GM23338 (cell line): Measurements from ENCODE around the gene LANCL1.
"Not testable (repeated sequence)": the region's sequence is repeated elsewhere in the genome, so short reads cannot be mapped to it uniquely, and the experiment has no call there.

Experiments
- CREB1 ChIP-seq: fragments of 250-450 bp; sonication (Bioruptor Pico); IDR thresholded peaks from 2 replicates; pipeline ENCODE4 v1.5.0; 2020; ENCODE audit warnings: low read depth, mild to moderate bottlenecking, moderate library complexity
- EZH2 ChIP-seq: fragments of 200-600 bp; sonication (generic); IDR thresholded peaks from one replicate; pipeline ENCODE4 v1.8.0; 2017; ENCODE audit warnings: antibody characterized with exemption, mild to moderate bottlenecking, low read depth; ENCODE audit not compliant: unreplicated experiment
- EZH2phosphoT487 ChIP-seq: fragments of 200-600 bp; sonication (generic); IDR thresholded peaks from one replicate; pipeline ENCODE4 v1.8.1; 2018; ENCODE audit warnings: antibody characterized with exemption; ENCODE audit not compliant: unreplicated experiment
- JUNB ChIP-seq: IDR thresholded peaks from one replicate; pipeline ENCODE4 v1.6.1; 2016; ENCODE audit warnings: antibody characterized with exemption; ENCODE audit not compliant: unreplicated experiment
- POLR2AphosphoS5 ChIP-seq: IDR thresholded peaks from 2 replicates; pipeline ENCODE4 v1.6.1; 2016; ENCODE audit warnings: antibody characterized with exemption, low read depth
- STAT1 ChIP-seq: IDR thresholded peaks from one replicate; pipeline ENCODE4 v1.6.1; 2016; ENCODE audit warnings: antibody characterized with exemption; ENCODE audit not compliant: unreplicated experiment
- ZNF331 ChIP-seq: fragments of 250-450 bp; sonication (Bioruptor Pico); IDR thresholded peaks from 2 replicates; pipeline ENCODE4 v1.5.0; 2020; ENCODE audit warnings: low read depth, mild to moderate bottlenecking, moderate library complexity
- TF ChIP-seq, protein P1 (sequence below), 2 experiments: fragments of 200-600 bp in 1 of 2; sonication (generic) in 1 of 2; conservative IDR thresholded peaks; 2 replicates each; pipeline versions ENCODE4 v1.5.1 to v1.6.1; 2016 to 2017; ENCODE audit warnings: antibody characterized with exemption in 2 of 2, low read depth in 2 of 2, mild to moderate bottlenecking in 2 of 2, moderate library complexity in 1 of 2
- TF ChIP-seq, protein P2 (sequence below): IDR thresholded peaks from one replicate; pipeline ENCODE4 v1.6.1; 2018; ENCODE audit warnings: antibody characterized with exemption; ENCODE audit not compliant: unreplicated experiment
- TF ChIP-seq, protein P3 (sequence below): IDR thresholded peaks from 2 replicates; pipeline ENCODE4 v1.6.1; 2016; ENCODE audit warnings: antibody characterized with exemption

DNA sequence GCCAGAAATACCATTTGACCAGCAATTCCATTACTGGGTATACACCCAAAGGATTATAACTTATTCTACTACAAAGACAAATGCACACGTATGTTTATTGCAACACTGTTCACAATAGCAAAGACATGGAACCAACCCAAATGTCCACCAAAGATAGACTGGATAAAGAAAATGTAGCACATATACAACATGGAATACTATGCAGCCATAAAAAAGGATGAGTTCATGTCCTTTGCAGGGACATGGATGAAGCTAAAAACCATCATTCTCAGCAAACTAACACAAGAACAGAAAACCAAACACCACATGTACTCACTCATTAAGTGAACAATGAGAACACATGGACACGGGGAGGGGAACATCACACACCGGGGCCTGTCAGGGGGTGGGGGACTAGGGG, 25.6 kb downstream of the LANCL1 start:
- TF ChIP-seq, protein P1, sequence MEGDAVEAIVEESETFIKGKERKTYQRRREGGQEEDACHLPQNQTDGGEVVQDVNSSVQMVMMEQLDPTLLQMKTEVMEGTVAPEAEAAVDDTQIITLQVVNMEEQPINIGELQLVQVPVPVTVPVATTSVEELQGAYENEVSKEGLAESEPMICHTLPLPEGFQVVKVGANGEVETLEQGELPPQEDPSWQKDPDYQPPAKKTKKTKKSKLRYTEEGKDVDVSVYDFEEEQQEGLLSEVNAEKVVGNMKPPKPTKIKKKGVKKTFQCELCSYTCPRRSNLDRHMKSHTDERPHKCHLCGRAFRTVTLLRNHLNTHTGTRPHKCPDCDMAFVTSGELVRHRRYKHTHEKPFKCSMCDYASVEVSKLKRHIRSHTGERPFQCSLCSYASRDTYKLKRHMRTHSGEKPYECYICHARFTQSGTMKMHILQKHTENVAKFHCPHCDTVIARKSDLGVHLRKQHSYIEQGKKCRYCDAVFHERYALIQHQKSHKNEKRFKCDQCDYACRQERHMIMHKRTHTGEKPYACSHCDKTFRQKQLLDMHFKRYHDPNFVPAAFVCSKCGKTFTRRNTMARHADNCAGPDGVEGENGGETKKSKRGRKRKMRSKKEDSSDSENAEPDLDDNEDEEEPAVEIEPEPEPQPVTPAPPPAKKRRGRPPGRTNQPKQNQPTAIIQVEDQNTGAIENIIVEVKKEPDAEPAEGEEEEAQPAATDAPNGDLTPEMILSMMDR (conservative IDR thresholded peaks at IDR 0.05; ENCODE audit: low read depth in 2 of 2), result not testable (repeated sequence)
- TF ChIP-seq EZH2; POLR2AphosphoS5; EZH2phosphoT487; JUNB; STAT1; ZNF331 (CRISPR knock-in tag); CREB1 (CRISPR knock-in tag): not testable (repeated sequence)
- TF ChIP-seq, protein P2, sequence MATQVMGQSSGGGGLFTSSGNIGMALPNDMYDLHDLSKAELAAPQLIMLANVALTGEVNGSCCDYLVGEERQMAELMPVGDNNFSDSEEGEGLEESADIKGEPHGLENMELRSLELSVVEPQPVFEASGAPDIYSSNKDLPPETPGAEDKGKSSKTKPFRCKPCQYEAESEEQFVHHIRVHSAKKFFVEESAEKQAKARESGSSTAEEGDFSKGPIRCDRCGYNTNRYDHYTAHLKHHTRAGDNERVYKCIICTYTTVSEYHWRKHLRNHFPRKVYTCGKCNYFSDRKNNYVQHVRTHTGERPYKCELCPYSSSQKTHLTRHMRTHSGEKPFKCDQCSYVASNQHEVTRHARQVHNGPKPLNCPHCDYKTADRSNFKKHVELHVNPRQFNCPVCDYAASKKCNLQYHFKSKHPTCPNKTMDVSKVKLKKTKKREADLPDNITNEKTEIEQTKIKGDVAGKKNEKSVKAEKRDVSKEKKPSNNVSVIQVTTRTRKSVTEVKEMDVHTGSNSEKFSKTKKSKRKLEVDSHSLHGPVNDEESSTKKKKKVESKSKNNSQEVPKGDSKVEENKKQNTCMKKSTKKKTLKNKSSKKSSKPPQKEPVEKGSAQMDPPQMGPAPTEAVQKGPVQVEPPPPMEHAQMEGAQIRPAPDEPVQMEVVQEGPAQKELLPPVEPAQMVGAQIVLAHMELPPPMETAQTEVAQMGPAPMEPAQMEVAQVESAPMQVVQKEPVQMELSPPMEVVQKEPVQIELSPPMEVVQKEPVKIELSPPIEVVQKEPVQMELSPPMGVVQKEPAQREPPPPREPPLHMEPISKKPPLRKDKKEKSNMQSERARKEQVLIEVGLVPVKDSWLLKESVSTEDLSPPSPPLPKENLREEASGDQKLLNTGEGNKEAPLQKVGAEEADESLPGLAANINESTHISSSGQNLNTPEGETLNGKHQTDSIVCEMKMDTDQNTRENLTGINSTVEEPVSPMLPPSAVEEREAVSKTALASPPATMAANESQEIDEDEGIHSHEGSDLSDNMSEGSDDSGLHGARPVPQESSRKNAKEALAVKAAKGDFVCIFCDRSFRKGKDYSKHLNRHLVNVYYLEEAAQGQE, result not testable (repeated sequence)
- TF ChIP-seq, protein P3, sequence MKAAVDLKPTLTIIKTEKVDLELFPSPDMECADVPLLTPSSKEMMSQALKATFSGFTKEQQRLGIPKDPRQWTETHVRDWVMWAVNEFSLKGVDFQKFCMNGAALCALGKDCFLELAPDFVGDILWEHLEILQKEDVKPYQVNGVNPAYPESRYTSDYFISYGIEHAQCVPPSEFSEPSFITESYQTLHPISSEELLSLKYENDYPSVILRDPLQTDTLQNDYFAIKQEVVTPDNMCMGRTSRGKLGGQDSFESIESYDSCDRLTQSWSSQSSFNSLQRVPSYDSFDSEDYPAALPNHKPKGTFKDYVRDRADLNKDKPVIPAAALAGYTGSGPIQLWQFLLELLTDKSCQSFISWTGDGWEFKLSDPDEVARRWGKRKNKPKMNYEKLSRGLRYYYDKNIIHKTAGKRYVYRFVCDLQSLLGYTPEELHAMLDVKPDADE, result not testable (repeated sequence)
